Skeletal muscle satellite cell (primary cell): ENCODE data around the gene CALHM5.
A peak's percentile ranks its signal among the peaks of the same experiment; 100 is the strongest.

Source experiments
- H3K27me3 ChIP-seq: 2 replicates; pipeline ENCODE4 v1.7.0; 2013; ENCODE audit warnings: low read length; ENCODE audit not compliant: control insufficient read depth, insufficient read depth
- H3K36me3 ChIP-seq: 2 replicates; pipeline ENCODE4 v1.7.0; 2013; ENCODE audit warnings: mild to moderate bottlenecking, control low read depth, low read length; ENCODE audit not compliant: insufficient read depth
- H3K4me1 ChIP-seq: 2 replicates; pipeline ENCODE4 v1.7.0; 2013; ENCODE audit warnings: low read length; ENCODE audit not compliant: control insufficient read depth, insufficient read depth
- H3K4me2 ChIP-seq: 2 replicates; pipeline ENCODE4 v1.7.0; 2013; ENCODE audit warnings: mild to moderate bottlenecking, low read length
- H3K4me3 ChIP-seq: 2 replicates; pipeline ENCODE4 v1.7.0; 2013; ENCODE audit warnings: low read length
- H3K9ac ChIP-seq: 2 replicates; pipeline ENCODE4 v1.7.0; 2013; ENCODE audit warnings: mild to moderate bottlenecking, low read depth, low read length, moderate library complexity
- H3K9me3 ChIP-seq: replicated peaks from 2 replicates; pipeline ENCODE4 v1.7.0; 2013; ENCODE audit warnings: mild to moderate bottlenecking, control low read depth, low read length

The CALHM5 gene

DNA sequence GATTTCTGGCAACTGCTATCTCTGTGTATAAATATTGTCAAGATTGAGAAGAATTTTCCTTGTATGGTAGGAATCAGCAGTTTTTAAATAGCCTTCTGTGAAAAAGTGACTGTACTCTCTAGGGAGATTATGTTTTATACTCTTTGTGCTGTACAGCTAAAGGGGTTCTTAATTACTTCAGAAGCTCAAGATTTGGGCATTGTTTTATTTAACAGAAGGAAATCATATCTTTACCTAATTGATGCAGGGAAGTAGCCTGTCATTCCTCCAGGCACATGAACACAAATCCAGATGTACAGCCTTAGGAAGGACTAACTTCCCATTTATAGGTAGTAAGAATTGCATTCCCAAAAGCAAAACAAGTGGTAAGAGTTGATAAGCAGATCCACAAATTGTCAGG lies 1.3 kb downstream of the CALHM5 start:
- Histone ChIP-seq H3K4me3 (peak overlapping the region; percentile 69), H3K9me3 (no peaks in the 10 kb centered on the region), H3K4me2 (peak overlapping the region; percentile 84), H3K27me3 (no peaks in the 10 kb centered on the region), H3K36me3 (peaks cover 9% of the 10 kb centered on the region), H3K4me1 (peaks cover 15% of the 10 kb centered on the region), H3K9ac (peak overlapping the region; percentile 86)

GRCh38 chr6:116513224-116513875 lies 1.9 kb downstream of the CALHM5 start:
- peak overlapping the region; percentile 69 for H3K4me3 ChIP-seq
- peak overlapping the region; percentile 86 for H3K9ac ChIP-seq

GRCh38 chr6:116514111-116514510 lies 2.7 kb downstream of the CALHM5 start:
- H3K27me3 ChIP-seq = no peaks in the 10 kb centered on the region
- peak overlapping the region; percentile 84 for H3K4me2 ChIP-seq
- no peak overlapping the region for H3K9ac ChIP-seq
- no peaks in the 10 kb centered on the region for H3K9me3 ChIP-seq
- peaks cover 9% of the 10 kb centered on the region for H3K36me3 ChIP-seq
- H3K4me3 ChIP-seq = peak overlapping the region; percentile 69
- peaks cover 14% of the 10 kb centered on the region for H3K4me1 ChIP-seq

More at GRCh38 chr6:116513224-116513875, 1.9 kb downstream of the CALHM5 start:
- Histone ChIP-seq H3K9me3 (no peaks in the 10 kb centered on the region), H3K36me3 (peaks cover 9% of the 10 kb centered on the region), H3K4me2 (peak overlapping the region; percentile 84), H3K4me1 (peaks cover 14% of the 10 kb centered on the region), H3K27me3 (no peaks in the 10 kb centered on the region)

DNA sequence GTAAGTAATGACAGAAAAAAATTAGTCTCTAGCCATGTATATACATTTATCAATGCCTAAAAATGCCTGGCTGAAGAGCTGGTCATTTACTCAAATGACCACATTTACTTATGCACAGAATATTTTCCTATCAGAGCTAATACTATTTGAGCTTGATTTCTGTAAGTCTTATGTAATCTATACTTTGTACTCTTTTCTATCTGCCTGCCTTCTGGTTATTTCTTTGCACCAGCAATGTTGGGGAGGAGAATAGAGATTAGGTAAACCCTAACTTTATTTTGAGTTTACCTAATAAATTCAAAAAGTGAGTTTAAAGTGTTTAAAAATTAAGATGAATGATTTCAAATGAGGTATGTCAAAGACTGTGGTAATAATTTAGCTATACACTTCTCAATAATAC lies 3.7 kb downstream of the CALHM5 start:
- Histone ChIP-seq H3K4me1 (peaks cover 14% of the 10 kb centered on the region), H3K9ac (no peak overlapping the region), H3K27me3 (no peaks in the 10 kb centered on the region), H3K4me2 (no peak overlapping the region), H3K9me3 (no peaks in the 10 kb centered on the region), H3K36me3 (peaks cover 9% of the 10 kb centered on the region), H3K4me3 (no peak overlapping the region)

DNA sequence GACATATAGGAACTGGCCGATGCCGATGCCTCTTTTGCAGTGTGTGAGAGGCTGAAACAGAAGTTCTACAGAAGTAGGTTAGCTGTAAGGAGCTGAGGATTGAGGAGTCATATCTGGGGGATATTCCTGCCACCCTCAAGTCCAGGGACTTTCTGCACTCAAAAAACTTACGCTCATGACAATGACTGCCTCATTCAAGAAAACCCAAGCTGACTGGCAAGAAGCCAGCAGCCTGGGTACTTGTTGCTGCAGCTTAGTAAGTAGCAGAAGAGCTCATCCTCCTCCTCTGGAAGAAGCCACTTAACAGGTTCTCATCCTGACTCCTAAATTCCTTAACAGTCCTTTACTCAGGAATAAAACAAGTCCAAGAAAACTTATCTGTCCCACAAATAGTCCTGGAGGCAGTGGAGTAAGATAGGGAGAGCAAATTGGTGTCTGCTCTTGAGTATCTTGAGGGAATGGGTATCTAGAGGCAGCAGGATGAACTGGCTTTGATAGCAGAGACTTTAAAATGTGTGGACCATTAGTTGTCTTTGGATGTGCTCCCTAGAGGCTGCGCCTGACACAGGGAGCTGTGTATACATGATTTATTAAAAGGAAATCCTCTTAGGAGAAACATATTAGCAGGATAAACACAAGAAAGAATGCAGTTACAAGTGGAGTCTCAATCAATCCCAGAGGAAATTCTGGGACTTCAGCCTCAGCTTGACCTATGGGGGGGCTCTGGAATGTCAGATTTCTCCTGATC lies 7.4 kb downstream of the CALHM5 start:
- H3K27me3 ChIP-seq = no peaks in the 10 kb centered on the region
- peaks cover 9% of the 10 kb centered on the region for H3K36me3 ChIP-seq
- H3K4me1 ChIP-seq = peaks cover 4% of the 10 kb centered on the region
- H3K9ac ChIP-seq = no peak overlapping the region
- H3K4me2 ChIP-seq = no peak overlapping the region
- H3K4me3 ChIP-seq = no peak overlapping the region
- H3K9me3 ChIP-seq = no peaks in the 10 kb centered on the region

DNA sequence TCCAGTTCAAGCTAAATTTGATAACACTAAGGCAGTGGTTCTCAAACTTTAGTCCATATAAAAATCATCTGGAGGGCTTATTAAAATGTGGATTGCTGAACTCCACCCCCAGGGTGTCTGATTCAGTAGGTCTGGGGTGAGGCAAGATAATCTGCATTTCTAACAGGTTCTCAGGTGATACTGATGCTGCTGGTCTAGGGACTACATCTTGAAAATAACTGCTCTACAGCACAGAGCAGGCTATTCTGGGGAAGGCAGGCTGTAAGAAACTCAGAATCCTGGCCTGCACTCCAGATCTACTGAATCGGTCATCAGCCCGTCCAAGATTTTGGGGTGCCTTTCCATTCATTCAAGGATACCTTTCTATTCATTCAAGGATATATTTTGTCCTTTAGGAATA lies 11.5 kb downstream of the CALHM5 start:
- no peaks in the 10 kb centered on the region for H3K27me3 ChIP-seq

GRCh38 chr6:116524236-116524635 lies 12.8 kb downstream of the CALHM5 start:
- peaks cover 11% of the 10 kb centered on the region for H3K4me1 ChIP-seq
- H3K9me3 ChIP-seq = no peaks in the 10 kb centered on the region
- H3K27me3 ChIP-seq = no peaks in the 10 kb centered on the region
- no peak overlapping the region for H3K4me2 ChIP-seq
- H3K36me3 ChIP-seq = no peaks in the 10 kb centered on the region
- H3K9ac ChIP-seq = no peak overlapping the region
- H3K4me3 ChIP-seq = no peak overlapping the region

More for the DNA sequence above, 11.5 kb downstream of the CALHM5 start:
- H3K9ac ChIP-seq = no peak overlapping the region
- no peaks in the 10 kb centered on the region for H3K36me3 ChIP-seq
- H3K4me3 ChIP-seq = no peak overlapping the region
- H3K4me2 ChIP-seq = no peak overlapping the region
- no peaks in the 10 kb centered on the region for H3K9me3 ChIP-seq
- H3K4me1 ChIP-seq = no peaks in the 10 kb centered on the region

- no peaks in the 10 kb centered on the region for H3K27me3 ChIP-seq
- no peak overlapping the region for H3K4me3 ChIP-seq
- no peaks in the 10 kb centered on the region for H3K9me3 ChIP-seq
- peaks cover 11% of the 10 kb centered on the region for H3K4me1 ChIP-seq
- H3K4me2 ChIP-seq = no peak overlapping the region
- no peak overlapping the region for H3K9ac ChIP-seq
- H3K36me3 ChIP-seq = no peaks in the 10 kb centered on the region
Measured at GRCh38 chr6:116528133-116528532, 16.7 kb downstream of the CALHM5 start.

DNA sequence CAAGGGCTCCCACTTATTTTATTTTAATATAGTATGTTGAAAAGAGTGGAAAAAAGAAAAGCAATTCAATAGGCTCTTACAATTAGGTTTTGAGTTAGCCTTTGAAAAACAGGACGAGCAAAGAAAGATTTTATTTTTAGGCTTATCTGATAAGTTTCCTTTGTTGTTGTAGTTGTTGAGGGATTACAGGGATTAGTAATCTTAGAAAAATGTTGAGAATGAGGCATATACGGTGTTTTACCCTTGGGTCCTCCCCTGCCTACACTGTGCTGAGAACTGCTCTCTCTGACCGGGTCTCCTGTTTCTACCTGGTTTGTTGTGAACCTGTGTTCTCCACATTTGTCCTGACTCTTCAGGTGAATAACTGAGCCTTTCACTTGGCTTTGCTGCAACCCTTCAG lies 17.3 kb downstream of the CALHM5 start:
- no peaks in the 10 kb centered on the region for H3K36me3 ChIP-seq
- H3K4me1 ChIP-seq = peaks cover 11% of the 10 kb centered on the region
- no peak overlapping the region for H3K9ac ChIP-seq
- no peaks in the 10 kb centered on the region for H3K9me3 ChIP-seq
- no peak overlapping the region for H3K4me3 ChIP-seq
- no peaks in the 10 kb centered on the region for H3K27me3 ChIP-seq
- H3K4me2 ChIP-seq = peak overlapping the region; percentile 4

- H3K4me2 ChIP-seq = no peak overlapping the region
- no peaks in the 10 kb centered on the region for H3K36me3 ChIP-seq
- no peaks in the 10 kb centered on the region for H3K9me3 ChIP-seq
- no peak overlapping the region for H3K9ac ChIP-seq
- no peak overlapping the region for H3K4me3 ChIP-seq
- H3K4me1 ChIP-seq = peaks cover 11% of the 10 kb centered on the region
- H3K27me3 ChIP-seq = no peaks in the 10 kb centered on the region
Measured at GRCh38 chr6:116529466-116530290, 18.2 kb downstream of the CALHM5 start.

DNA sequence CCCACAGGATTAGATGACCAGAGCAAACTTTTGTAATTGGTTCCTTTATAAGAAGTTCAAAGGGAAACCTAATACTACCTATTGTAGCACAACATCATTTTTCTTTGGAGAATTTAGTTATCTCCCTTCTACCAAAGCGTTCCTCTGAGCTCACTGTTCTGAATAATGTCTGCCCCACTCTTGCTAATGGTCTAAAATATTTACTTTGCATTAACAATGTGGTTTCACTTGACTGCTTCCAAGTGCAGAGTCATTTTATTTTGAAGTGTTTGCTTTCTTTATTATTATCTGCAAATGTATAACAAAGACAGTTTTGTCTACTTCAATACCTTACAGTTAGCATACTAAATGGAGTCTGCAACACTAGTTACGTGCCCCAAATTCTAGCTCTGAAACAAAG lies 19.0 kb downstream of the CALHM5 start:
- H3K4me2 ChIP-seq = no peak overlapping the region
- H3K27me3 ChIP-seq = no peaks in the 10 kb centered on the region
- peaks cover 11% of the 10 kb centered on the region for H3K4me1 ChIP-seq
- no peak overlapping the region for H3K9ac ChIP-seq
- no peaks in the 10 kb centered on the region for H3K36me3 ChIP-seq
- H3K4me3 ChIP-seq = no peak overlapping the region
- no peaks in the 10 kb centered on the region for H3K9me3 ChIP-seq
